WTC11 (cell line): Measurements from ENCODE around the gene OR10C1.

Source experiments
- CREM ChIP-seq: sonication (generic); formaldehyde crosslinking; IDR thresholded peaks from 2 replicates; pipeline ENCODE4 v1.8.1; 2022; ENCODE audit warnings: mild to moderate bottlenecking, missing genetic modification reagents, moderate library complexity
- CTCF ChIP-seq: fragments of 200-600 bp; IDR thresholded peaks from 2 replicates; pipeline ENCODE4 v1.8.0; 2022; ENCODE audit warnings: antibody characterized with exemption
- GTF2I ChIP-seq: fragments of 250-450 bp; sonication (Bioruptor Pico); conservative IDR thresholded peaks from 2 replicates; pipeline ENCODE4 v1.4.0; 2021; ENCODE audit warnings: mild to moderate bottlenecking
- JUN ChIP-seq: sonication (generic); formaldehyde crosslinking; IDR thresholded peaks from 2 replicates; pipeline ENCODE4 v1.8.0; 2023; ENCODE audit warnings: mild to moderate bottlenecking, missing genetic modification reagents
- MAX ChIP-seq: sonication (generic); formaldehyde crosslinking; IDR thresholded peaks from 2 replicates; pipeline ENCODE4 v1.8.0; 2022; ENCODE audit warnings: mild to moderate bottlenecking, missing genetic modification reagents
- NR1H2 ChIP-seq: sonication (generic); formaldehyde crosslinking; IDR thresholded peaks from 2 replicates; pipeline ENCODE4 v1.9.0; 2021; ENCODE audit warnings: mild to moderate bottlenecking, moderate library complexity, missing genetic modification reagents
- SMAD3 ChIP-seq: sonication (generic); formaldehyde crosslinking; IDR thresholded peaks from 2 replicates; pipeline ENCODE4 v1.8.0; 2022; ENCODE audit warnings: missing genetic modification reagents, mild to moderate bottlenecking, borderline replicate concordance
- TEAD1 ChIP-seq: sonication (generic); formaldehyde crosslinking; IDR thresholded peaks from 2 replicates; pipeline ENCODE4 v1.8.0; 2022; ENCODE audit warnings: mild to moderate bottlenecking, missing genetic modification reagents
- USF1 ChIP-seq: sonication (generic); formaldehyde crosslinking; IDR thresholded peaks from 2 replicates; pipeline ENCODE4 v1.8.0; 2022; ENCODE audit warnings: mild to moderate bottlenecking, missing genetic modification reagents
- ZNF512 ChIP-seq: sonication (generic); formaldehyde crosslinking; IDR thresholded peaks from 2 replicates; pipeline ENCODE4 v1.8.1; 2022; ENCODE audit warnings: missing genetic modification reagents, borderline replicate concordance
- TF ChIP-seq, protein P1 (sequence below): sonication (generic); formaldehyde crosslinking; IDR thresholded peaks from 2 replicates; pipeline ENCODE4 v1.8.0; 2022; ENCODE audit warnings: mild to moderate bottlenecking, missing genetic modification reagents
- TF ChIP-seq, protein P2 (sequence below): sonication (generic); formaldehyde crosslinking; IDR thresholded peaks from 2 replicates; pipeline ENCODE4 v1.8.0; 2023; ENCODE audit warnings: missing genetic modification reagents, mild to moderate bottlenecking, borderline replicate concordance

DNA sequence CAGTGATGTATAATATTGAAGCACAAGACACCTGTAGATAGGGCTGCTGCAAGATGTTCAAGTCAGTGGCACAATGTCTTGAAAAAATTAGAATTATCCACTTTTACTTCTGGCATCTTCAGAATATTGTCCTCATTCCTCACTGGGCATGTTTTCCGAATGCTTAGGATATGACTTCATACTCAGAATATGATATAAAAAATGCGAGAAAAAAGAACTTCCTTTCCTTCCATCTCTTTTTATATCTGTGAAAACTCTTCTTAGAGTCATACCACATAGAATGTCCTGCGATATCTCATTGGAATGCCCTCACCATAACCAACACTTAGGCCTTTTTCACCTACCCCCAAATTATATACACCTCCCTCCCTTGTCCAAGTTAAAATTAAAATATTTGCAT is 44.1 kb downstream of the OR10C1 start:
- TF ChIP-seq CTCF = no peak
- TF ChIP-seq, protein P1, sequence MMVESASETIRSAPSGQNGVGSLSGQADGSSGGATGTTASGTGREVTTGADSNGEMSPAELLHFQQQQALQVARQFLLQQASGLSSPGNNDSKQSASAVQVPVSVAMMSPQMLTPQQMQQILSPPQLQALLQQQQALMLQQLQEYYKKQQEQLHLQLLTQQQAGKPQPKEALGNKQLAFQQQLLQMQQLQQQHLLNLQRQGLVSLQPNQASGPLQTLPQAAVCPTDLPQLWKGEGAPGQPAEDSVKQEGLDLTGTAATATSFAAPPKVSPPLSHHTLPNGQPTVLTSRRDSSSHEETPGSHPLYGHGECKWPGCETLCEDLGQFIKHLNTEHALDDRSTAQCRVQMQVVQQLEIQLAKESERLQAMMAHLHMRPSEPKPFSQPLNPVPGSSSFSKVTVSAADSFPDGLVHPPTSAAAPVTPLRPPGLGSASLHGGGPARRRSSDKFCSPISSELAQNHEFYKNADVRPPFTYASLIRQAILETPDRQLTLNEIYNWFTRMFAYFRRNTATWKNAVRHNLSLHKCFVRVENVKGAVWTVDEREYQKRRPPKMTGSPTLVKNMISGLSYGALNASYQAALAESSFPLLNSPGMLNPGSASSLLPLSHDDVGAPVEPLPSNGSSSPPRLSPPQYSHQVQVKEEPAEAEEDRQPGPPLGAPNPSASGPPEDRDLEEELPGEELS (CRISPR knock-in tag) = no peak
- TF ChIP-seq GTF2I (CRISPR knock-in tag) = no peak
- no peak for TF ChIP-seq CREM (CRISPR knock-in tag)
- no peak for TF ChIP-seq TEAD1 (CRISPR knock-in tag)
- TF ChIP-seq MAX = no peak
- no peak for TF ChIP-seq NR1H2 (CRISPR knock-in tag)
- no peak for TF ChIP-seq USF1 (CRISPR knock-in tag)
- TF ChIP-seq ZNF512 (CRISPR knock-in tag) = no peak
- TF ChIP-seq, protein P2, sequence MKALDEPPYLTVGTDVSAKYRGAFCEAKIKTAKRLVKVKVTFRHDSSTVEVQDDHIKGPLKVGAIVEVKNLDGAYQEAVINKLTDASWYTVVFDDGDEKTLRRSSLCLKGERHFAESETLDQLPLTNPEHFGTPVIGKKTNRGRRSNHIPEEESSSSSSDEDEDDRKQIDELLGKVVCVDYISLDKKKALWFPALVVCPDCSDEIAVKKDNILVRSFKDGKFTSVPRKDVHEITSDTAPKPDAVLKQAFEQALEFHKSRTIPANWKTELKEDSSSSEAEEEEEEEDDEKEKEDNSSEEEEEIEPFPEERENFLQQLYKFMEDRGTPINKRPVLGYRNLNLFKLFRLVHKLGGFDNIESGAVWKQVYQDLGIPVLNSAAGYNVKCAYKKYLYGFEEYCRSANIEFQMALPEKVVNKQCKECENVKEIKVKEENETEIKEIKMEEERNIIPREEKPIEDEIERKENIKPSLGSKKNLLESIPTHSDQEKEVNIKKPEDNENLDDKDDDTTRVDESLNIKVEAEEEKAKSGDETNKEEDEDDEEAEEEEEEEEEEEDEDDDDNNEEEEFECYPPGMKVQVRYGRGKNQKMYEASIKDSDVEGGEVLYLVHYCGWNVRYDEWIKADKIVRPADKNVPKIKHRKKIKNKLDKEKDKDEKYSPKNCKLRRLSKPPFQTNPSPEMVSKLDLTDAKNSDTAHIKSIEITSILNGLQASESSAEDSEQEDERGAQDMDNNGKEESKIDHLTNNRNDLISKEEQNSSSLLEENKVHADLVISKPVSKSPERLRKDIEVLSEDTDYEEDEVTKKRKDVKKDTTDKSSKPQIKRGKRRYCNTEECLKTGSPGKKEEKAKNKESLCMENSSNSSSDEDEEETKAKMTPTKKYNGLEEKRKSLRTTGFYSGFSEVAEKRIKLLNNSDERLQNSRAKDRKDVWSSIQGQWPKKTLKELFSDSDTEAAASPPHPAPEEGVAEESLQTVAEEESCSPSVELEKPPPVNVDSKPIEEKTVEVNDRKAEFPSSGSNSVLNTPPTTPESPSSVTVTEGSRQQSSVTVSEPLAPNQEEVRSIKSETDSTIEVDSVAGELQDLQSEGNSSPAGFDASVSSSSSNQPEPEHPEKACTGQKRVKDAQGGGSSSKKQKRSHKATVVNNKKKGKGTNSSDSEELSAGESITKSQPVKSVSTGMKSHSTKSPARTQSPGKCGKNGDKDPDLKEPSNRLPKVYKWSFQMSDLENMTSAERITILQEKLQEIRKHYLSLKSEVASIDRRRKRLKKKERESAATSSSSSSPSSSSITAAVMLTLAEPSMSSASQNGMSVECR (CRISPR knock-in tag) = no peak
- no peak for TF ChIP-seq SMAD3 (CRISPR knock-in tag)
- no peak for TF ChIP-seq JUN (CRISPR knock-in tag)
